GM19452 (cell line): ENCODE measurements around the gene PPP3CA.

Experiments
- ATAC-seq: cut with Tn5 transposase; IDR thresholded peaks from one replicate; pipeline ENCODE4 v1.9.1; 2021; ENCODE audit not compliant: unreplicated experiment

Gene PPP3CA

DNA sequence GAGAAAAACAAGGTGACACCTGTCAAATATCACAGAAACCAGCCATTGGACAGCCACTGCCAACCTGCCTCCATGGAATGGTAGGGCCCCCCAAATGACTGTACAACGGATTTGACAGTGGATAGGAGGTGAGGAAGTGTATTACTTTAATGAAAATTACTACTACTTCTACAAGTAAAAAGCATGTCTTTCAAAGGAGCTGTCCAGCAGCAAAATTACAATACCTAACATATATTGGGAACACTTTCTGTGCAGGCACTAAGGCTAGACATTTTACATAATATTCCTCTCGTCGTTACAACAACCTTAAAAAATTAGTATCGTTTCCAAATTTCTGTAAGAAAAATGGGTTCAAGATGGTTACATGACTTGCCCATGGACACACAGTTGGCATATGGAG is 14.9 kb downstream of the PPP3CA start:
- ATAC-seq, result no peak

DNA sequence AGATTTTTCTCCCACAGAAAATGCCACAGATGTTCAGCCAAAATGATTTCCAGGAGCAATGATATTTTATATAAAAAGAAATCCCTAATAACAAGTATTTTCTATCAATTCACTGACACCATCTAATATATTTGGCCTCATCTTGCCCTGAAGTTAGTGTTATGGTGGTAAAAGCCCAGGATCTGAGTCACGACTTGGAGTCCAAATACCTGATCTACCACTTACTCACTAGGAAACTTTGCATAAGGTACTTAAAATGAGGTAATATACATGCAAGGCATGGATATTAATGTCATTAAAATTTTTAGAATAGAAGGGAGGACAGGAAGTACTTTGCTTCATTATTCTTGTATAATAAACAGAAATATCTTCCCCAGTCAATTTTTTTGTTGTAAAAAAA is 16.3 kb downstream of the PPP3CA start:
- ATAC-seq, result no peak

DNA sequence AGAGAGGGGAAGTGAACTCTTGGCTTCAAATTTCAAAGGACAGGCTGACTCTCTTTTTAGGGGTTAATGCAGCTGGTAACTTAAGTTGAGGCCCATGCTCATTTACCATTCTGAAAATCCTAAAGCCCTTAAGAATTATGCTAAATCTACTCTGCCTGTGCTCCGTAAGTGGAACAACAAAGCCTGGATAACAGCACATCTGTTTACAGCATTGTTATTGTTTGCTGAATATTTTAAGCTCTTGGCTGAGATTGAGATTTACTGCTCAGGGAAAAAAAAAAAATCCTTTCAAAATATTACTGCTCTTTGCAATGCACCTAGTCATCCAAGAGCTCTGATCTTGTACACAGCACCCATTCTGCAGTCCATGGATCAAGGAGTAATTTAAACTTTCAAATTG is 17.7 kb downstream of the PPP3CA start:
- ATAC-seq, result no peak

DNA sequence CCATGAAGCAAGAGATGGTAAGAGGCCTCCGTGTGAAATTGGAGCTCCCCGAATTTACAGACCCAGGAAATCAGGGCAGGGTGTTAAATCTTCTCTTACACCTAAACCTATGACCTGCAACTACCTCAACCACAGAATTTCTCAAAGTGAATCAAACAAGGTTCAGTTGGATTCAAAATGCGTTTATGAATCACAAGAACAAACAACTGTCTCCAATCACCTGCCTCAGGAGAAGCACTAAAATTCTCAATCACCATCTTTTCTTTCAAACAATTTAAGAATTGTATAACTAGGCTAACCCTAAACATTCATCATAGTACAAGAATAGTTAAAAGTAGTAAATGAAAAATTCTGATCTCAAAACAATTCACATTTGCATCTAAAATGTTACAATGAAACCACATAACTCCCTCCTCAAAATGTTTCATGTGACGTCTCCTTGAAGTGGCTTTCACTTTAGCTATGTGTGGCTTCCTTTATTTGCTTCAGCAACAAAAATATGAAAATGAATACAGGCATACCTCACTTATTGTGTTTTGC is 19.2 kb downstream of the PPP3CA start:
- peak; percentile 92 for ATAC-seq

DNA sequence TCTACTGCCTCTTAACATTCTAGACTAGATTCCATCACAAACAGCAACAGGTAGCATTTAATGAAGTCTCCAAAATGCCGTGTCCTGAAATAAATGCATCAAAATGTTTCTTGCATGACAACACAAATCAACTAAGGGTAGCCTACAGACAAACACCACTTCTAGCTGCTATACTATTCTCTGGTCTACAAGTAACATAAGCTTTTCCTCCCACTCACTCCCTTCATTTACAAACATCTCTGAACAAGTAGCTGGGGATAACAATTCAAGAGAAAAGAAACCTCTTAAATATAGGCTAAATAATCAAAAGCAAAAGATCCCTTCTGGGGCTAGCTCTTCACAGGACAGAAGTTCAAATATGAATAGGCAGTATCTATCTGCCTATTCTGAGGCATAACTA is 20.8 kb downstream of the PPP3CA start:
- ATAC-seq, result no peak

DNA sequence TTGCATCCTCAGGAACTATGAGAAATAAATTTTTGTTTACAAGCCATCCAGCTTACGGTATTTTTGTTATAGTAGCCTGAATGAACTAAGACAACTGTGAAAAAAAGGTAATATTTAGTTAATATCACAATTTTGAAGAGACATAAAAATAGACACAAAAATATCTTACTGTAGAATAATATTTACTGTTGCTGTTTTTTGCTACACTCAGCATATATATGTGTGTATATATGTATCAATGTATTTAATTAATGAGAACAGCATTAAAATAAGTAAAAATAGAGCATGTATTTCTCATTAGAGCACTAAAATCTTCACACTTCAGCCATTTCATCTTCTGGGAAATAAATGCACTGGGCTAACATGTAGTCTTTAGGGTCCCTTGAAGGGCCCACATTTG is 24.6 kb downstream of the PPP3CA start:
- ATAC-seq, result no peak

DNA sequence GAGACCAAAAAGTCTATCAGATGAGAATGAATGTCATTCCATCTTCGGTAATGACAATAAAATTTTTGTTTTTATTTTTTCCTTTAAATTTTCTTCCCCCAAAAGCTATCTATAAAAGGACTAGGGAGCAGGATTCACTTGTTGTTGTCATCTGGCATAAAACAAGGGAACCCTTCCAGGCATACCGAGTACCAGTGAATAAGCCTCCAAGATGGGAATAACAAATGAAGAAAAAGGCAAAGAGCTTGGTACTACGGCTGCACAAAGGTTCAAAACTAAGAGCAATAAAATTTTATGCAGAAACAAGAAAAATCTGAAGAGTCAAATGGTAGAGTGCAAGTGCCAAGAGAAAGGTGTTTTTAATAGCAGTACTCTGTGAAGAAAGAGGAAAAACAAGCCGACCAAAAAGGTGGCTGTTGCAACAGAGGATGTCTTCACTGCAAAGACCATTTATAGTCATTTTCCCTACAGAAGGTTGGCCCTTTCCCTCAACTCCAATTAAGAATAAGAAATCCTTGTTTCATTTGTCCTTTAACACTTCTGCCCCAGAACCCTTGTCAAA is 25.8 kb downstream of the PPP3CA start:
- no peak for ATAC-seq

DNA sequence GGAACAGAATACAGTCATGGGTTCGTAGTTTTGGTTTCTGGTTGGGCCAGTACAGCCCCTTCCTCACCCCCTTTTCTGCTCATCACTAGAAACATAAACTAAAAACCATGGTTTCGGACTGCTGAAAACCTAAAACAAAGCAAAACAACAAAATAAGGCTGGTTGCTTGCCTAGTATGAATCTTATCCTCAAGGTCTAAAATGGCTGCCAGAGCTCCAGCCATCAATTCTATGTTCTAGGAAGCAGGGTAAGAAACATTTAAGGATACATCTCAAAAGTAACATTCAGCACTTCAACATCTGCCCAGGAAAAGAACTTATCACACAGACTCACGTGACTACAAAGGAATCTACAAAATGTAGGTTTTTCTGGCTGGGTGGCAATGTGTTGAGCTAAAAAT is 31.5 kb downstream of the PPP3CA start:
- no peak for ATAC-seq

DNA sequence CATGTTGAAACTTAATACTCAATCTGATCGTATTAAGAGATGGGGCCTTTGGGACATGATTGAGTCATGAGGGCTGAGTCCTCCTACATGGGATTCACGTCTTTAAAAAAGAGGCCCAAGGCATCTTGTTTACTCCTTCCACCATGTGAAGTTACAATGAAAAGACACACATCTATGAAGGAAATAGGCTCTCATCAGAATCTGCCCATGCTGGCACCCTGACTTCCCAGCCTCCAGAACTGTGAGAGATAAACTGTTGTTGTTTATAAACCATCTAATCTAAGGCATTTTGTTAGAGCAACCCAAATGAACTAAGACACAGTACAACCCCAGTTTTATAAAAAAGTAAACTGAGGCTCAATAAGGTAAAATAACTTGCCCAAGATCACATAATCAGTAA is 32.3 kb downstream of the PPP3CA start:
- ATAC-seq, result no peak

DNA sequence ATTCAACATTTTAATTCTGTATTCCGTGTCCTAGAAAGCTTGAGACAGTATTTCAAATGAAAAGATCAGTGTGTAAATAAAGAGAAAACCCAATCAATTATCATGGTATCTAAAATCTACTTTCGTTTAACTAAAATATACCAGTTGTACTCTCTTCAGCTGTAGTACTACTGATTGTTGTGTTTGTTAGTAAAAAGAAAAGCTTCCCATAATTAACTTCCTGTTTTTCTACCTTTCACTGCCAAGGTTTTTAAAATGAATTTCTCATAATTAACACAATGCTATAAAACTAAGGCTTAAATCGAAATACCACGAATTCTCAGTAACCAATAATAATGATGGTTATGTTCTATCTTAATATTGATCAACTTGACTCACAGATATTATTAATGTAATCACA is 37.4 kb downstream of the PPP3CA start:
- no peak for ATAC-seq

DNA sequence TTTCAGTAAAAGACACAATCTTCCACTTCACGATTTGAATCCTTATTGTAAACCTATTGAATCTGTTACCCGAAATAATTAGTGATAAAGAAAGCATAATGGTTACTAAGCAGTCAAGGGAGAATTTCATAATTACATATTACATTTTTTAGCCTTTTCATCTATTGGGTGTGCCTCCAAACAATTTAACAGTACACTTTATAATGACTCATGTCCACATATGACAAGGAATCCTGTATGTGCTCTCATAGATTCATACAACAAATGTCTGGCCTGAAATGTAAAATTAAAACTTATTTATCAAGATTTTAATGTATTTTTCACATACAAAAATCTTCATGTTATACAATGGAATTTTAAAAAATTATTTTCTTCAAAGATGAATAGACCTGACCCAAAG is 39.4 kb downstream of the PPP3CA start:
- ATAC-seq, result no peak

DNA sequence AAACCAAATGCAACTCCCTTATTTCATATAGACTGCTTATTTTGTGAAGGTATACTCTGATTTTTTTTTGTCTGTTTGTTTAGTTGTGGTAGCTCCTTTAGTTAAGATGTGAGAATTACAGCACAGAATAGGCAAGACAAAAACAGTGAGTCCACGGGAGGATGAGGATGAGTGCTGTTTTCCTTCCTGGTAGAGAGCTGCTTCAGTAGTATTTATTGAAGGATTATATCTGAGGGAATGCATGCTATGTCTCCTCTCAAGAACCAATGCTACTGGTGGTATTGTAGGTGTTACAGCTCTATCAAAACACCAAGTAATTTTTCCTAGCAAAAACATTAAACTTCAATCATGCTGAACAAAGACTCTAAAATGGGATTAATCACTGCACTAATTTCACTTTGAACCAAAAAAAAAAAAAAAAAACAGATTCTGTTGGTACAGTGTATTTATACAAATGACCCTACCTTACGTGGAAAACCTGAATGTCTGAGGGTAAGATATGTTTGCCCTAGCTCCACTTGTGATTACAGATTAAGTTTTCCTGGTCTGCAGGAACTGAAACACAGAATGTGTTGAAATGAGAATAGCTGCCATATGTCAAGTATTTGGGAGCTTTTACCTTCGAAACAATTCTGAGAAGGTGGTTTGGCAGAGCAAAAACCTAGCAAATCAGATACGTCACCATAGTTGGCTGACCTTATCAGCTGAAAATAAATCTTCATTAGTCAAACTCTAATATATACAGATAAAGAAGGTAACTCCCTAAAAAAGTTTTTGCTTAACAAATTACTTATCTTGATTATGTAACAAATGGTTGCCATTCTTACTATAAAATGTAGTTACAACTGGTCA is 40.3 kb downstream of the PPP3CA start:
- peak; percentile 7 for ATAC-seq

DNA sequence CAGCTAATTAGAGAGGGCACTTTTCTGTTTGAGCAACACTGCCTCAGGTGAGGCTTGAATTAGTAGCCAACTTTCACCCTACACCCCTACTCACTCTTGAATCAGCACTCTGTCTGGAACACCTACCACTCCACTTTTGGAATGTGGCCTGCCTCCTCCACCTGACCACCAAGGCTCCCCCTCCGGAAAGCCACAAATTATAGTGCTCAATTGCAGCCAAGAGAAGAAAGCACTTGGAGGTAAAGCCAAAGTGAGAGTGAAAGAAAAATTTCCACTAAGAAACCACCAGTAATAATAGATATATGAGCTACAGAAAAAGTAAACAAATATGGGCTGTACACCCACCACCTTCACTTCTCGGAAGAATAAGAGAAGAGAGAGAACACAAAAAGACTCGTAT is 41.1 kb downstream of the PPP3CA start:
- peak; percentile 64 for ATAC-seq

DNA sequence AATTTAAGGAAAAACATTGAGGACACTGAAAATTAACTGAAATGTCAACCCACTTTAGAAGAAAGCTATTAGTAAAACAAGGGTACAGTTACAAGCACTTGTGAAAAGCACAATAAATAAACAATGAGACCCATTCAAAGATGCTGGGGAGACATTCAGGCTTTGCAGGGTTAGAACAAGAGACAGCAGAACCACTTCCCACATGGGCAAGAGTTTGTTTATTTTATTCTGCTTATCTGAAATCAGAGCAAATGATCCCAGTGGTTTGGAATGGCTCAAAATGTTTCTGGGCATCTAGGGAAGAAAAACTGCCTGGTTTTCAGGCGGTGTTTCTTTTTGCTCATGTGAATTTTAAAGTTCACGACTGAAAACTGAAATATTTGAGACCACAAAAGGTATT is 42.4 kb downstream of the PPP3CA start:
- ATAC-seq, result no peak

DNA sequence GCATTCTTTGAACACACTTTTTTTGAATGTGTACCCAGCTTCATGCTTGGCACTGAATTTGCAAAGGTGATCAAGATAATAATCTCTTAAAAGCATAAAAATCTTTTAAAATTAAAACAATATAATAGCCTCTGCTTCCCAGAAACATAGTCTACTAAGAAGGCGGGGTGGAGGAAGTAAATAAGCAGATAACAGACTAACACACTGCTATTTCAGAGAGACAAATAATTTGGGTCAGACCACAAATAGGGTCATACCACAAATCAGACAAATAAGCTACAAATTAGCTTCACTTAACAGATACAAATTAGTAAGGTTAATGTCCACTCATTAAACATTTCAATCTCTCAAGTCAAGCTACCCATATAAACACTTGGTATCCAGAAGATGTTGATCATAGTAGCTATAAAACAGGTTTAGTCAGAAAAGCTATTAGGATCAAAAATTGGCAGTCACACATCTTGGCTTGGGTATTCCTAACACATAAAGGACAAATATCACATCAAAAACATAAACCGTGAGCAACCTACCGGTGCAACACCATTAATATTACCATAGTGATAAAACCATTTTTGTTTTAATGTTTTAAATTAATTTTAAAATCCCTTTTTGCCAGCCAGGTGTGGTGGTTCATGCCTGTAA is 47.3 kb downstream of the PPP3CA start:
- ATAC-seq, result no peak

DNA sequence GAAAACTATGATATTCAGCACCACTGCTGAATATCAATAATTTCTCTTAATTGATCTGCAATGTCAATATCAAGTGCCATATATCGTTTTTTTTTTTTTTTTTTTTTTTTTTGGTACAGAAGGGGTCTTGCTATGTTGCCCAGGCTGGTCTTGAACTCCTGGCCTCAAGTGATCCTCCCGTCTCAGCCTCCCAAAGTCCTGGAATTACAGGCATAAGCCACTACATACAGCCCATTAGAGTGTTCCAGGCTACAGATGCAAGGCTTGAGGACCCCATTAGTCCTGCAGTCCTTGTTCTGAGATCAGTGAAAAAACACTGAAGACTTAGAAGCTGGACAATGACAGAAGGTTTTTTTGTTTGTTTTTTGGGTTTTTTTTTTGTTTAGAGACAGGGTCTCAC is 48.3 kb downstream of the PPP3CA start:
- no peak for ATAC-seq

DNA sequence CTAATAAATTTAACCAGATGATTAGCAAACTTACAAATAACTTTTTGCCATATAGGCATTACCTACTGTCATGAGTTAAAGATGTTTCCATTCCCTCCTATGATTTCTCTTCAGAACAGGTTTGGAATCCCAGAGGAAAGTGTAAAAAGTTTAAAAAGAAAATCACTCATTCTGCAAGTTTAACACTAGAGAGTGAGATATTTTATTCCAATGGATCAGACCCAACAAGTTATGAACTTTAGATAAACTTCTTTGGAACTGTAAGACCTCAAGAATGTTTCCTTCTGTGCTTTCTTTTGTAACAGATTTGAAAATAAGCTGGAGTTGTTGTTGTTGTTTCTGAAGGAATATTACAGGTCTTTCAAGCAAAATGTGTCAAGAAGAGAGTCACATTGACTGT is 51.6 kb downstream of the PPP3CA start:
- no peak for ATAC-seq

DNA sequence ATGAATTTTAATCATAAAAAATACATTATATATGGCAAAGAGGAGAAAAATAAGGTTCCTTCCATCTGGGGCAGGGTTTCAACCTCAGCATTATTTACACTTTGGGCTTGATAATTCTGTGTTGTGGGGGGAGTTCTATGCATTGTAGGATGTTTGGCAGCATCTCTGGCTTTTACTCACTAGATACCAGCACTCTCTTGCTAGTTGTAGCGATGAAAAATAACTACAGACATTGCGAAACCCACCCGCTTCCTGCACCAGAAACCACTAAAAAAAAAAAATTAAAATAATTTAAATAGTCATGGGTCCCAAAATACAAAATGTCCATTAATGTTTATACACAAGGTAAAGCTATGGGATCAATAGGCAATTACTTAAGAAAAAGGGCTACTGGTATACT is 52.7 kb downstream of the PPP3CA start:
- no peak for ATAC-seq

DNA sequence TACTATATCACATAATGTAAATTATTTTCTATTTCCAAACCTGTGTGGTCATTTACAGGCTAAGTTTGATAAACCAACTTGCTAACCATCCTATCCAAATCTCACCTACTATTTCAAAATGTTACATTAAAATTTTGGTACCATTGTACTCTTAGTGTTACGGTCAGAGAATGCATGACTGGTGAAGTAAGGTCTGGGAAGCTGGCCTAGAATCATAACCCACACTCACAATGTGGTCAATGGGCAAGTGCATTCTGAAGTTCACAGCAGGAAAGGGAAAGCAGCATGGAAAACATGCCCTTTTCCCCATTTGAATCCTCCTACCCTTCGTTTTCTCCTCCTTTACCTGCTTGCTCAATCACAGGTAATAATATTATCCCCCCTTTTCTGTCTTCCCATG is 54.4 kb downstream of the PPP3CA start:
- no peak for ATAC-seq

DNA sequence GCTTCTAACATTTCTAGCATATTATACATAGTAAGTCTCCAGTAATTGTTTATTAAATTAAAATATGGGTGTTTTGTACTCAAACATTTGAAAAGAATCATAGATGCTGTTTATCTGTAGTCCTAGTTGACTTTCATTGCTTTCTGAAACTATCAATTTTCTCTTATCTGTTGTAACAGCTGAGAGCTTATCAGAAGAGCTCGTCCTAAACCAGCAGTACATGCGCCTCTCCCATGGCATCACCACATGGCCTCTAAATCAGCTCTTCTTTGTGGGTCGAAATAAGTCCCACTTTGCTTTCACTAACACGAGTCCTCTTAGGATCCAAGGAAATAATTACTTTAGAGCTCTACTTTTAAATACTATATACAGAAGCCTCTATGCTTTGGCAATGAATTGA is 55.1 kb downstream of the PPP3CA start:
- ATAC-seq, result no peak

DNA sequence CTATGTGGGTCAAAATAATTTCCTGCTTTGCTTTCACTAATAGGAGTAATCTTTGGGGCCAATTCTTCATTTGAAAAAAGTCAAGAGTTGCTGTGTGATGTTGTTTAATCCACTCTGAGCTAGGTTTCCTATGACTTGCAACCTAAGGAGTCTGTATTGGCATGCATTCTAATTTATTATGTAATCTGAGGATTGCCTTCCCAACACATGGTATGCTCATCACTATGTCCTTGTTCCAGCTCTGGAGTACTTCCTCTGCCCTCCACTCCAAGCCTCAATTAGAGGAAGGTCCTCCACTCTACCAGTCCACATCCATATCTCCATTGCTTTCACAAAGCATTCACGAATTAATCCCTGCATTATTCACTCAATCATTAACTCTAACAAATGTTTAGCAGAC is 56.1 kb downstream of the PPP3CA start:
- ATAC-seq, result no peak

DNA sequence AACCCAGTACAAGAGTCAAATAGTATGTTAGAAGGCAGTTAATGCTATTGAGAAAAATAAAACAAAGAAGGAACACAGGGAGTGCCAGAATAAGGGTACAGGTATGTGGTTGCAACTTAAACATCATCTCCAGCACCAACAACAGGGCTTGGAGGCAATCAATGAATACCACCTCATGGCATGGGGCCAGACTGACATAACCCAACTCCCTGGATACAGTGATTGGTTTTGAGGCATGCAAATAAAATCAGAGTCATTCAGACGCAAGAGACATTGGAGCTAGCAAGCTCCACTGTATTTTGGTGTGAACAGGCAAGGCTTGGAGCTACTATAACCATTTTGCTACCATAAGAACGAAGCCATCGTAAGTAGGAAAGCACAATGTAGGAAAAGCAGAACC is 56.7 kb downstream of the PPP3CA start:
- ATAC-seq, result no peak
